GM18508 (cell line): ENCODE measurements around the gene ANKRD31.

Source experiments
- ATAC-seq: cut with Tn5 transposase; IDR thresholded peaks from one replicate; pipeline ENCODE4 v1.9.1; 2021; ENCODE audit warnings: moderate number of reproducible peaks; ENCODE audit not compliant: insufficient read depth, unreplicated experiment

The ANKRD31 gene

GRCh38 chr5:75062925-75063531 lies 173.7 kb downstream of the ANKRD31 start:
- ATAC-seq, result no peak

- ATAC-seq, result no peak
Measured at GRCh38 chr5:75059912-75060545, 176.6 kb downstream of the ANKRD31 start.

GRCh38 chr5:75058986-75059535 lies 177.6 kb downstream of the ANKRD31 start:
- no peak for ATAC-seq

- ATAC-seq, result no peak
Measured at GRCh38 chr5:75057561-75057960, 179.1 kb downstream of the ANKRD31 start.

GRCh38 chr5:75055727-75056144 lies 180.9 kb downstream of the ANKRD31 start:
- no peak for ATAC-seq

GRCh38 chr5:75054134-75054930 lies 182.3 kb downstream of the ANKRD31 start:
- no peak for ATAC-seq

GRCh38 chr5:75053304-75054133 lies 183.2 kb downstream of the ANKRD31 start:
- ATAC-seq, result no peak

- ATAC-seq, result no peak
Measured at GRCh38 chr5:75053054-75053303, 183.7 kb downstream of the ANKRD31 start.

GRCh38 chr5:75052192-75053053 lies 184.3 kb downstream of the ANKRD31 start, which contains the start of gene GCNT4:
TSS of gene GCNT4 (minus strand) at chr5:75052558. CDS start at chr5:75030037, 22,521 bp downstream.
- no peak for ATAC-seq

- no peak for ATAC-seq
Measured at GRCh38 chr5:75051217-75051751, 185.4 kb downstream of the ANKRD31 start.

- no peak for ATAC-seq
Measured at GRCh38 chr5:75050415-75050814, 186.3 kb downstream of the ANKRD31 start.

GRCh38 chr5:75049456-75050351 lies 187.0 kb downstream of the ANKRD31 start:
- ATAC-seq, result no peak

- ATAC-seq, result no peak
Measured at GRCh38 chr5:75048457-75048953, 188.2 kb downstream of the ANKRD31 start.

- ATAC-seq, result no peak
Measured at GRCh38 chr5:75047356-75047755, 189.3 kb downstream of the ANKRD31 start.

GRCh38 chr5:75046366-75047142 lies 190.1 kb downstream of the ANKRD31 start:
- no peak for ATAC-seq

- ATAC-seq, result no peak
Measured at GRCh38 chr5:75045071-75045470, 191.6 kb downstream of the ANKRD31 start.

GRCh38 chr5:75044406-75044805 lies 192.3 kb downstream of the ANKRD31 start:
- ATAC-seq, result no peak
